OCI-LY7 (cell line): Measurements from ENCODE around the gene CCDC178. TPM values are rescaled to one million over a fixed set of nuclear protein-coding genes. Genes with fewer than 3 reads are reported as not detected.
A peak's percentile ranks its signal among the peaks of the same experiment; 100 is the strongest.

Source experiments
- BruUV-seq: library from RNA; stranded (reverse); fragments of 400-500 nt; replicated peaks from 2 replicates; lab custom pipeline; 2021; lab: Mats Ljungman, UMichigan
- CTCF ChIA-PET: fragments of 300-600 bp; sonication (Branson Sonifier 250); formaldehyde crosslinking; loops from one replicate; lab custom pipeline; 2022; ENCODE audit warnings: antibody characterized with exemption; ENCODE audit not compliant: unreplicated experiment; lab: Charles Lee
- POLR2A ChIA-PET: fragments of 300-600 bp; sonication (Branson Sonifier 250); formaldehyde crosslinking; loops from one replicate; lab custom pipeline; 2022; ENCODE audit warnings: antibody characterized with exemption; lab: Charles Lee
- DNase-seq: peaks from one replicate; pipeline ENCODE4 v3.0.0-alpha.2; 2015; ENCODE audit warnings: low spot score
- H2AFZ ChIP-seq: fragments of 200-600 bp; sonication (generic), shearing (Covaris generic); 2 replicates; pipeline ENCODE4 v1.6.1; 2014; ENCODE audit warnings: mild to moderate bottlenecking, antibody characterized with exemption, low read length, moderate library complexity
- H3K27ac ChIP-seq: fragments of 200-600 bp; sonication (generic); 2 replicates; pipeline ENCODE4 v1.5.1; 2014; ENCODE audit warnings: mixed run types, low read depth, mild to moderate bottlenecking, moderate library complexity, low read length, inconsistent platforms; ENCODE audit not compliant: poor library complexity, severe bottlenecking
- H3K36me3 ChIP-seq: fragments of 200-600 bp; sonication (generic); 2 replicates; pipeline ENCODE4 v1.6.1; 2014; ENCODE audit warnings: mild to moderate bottlenecking, antibody characterized with exemption, low read length, moderate library complexity, mixed read lengths; ENCODE audit not compliant: insufficient read depth
- H3K4me1 ChIP-seq: fragments of 200-600 bp; sonication (generic); 2 replicates; pipeline ENCODE4 v1.5.1; 2014; ENCODE audit warnings: mild to moderate bottlenecking, low read length; ENCODE audit not compliant: insufficient read depth, poor library complexity, severe bottlenecking
- H3K4me2 ChIP-seq: fragments of 200-600 bp; sonication (generic); 2 replicates; pipeline ENCODE4 v1.6.1; 2014; ENCODE audit warnings: mild to moderate bottlenecking, low read length
- H3K4me3 ChIP-seq: fragments of 200-600 bp; sonication (generic); 2 replicates; pipeline ENCODE4 v1.5.1; 2014; ENCODE audit warnings: mild to moderate bottlenecking, low read depth, low read length; ENCODE audit not compliant: poor library complexity, severe bottlenecking
- H3K79me2 ChIP-seq: fragments of 200-600 bp; sonication (generic); 2 replicates; pipeline ENCODE4 v1.6.1; 2016; ENCODE audit warnings: low read depth, mild to moderate bottlenecking, low read length, moderate library complexity, mixed read lengths; ENCODE audit not compliant: insufficient read depth
- H3K9me2 ChIP-seq: fragments of 200-600 bp; sonication (generic); 2 replicates; pipeline ENCODE4 v1.6.1; 2016; ENCODE audit warnings: mild to moderate bottlenecking, low read length, mixed read lengths; ENCODE audit not compliant: insufficient read depth
- H3K9me3 ChIP-seq: fragments of 200-600 bp; sonication (generic); 2 replicates; pipeline ENCODE4 v1.6.1; 2014; ENCODE audit warnings: mild to moderate bottlenecking, mixed run types, low read length, mixed read lengths
- H4K20me1 ChIP-seq: fragments of 200-600 bp; sonication (generic); 2 replicates; pipeline ENCODE4 v1.6.1; 2014; ENCODE audit warnings: mild to moderate bottlenecking, antibody characterized with exemption, low read length, moderate library complexity, mixed read lengths; ENCODE audit not compliant: insufficient read depth
- CTCF ChIP-seq: fragments of 200-600 bp; sonication (generic); conservative IDR thresholded peaks from 2 replicates; pipeline ENCODE4 v1.5.1; 2014; ENCODE audit warnings: mild to moderate bottlenecking, antibody characterized with exemption, low read length, moderate library complexity, mixed read lengths
- EZH2phosphoT487 ChIP-seq: fragments of 200-600 bp; sonication (generic); IDR thresholded peaks from 2 replicates; pipeline ENCODE4 v1.6.1; 2018; ENCODE audit warnings: low read depth, borderline replicate concordance, mild to moderate bottlenecking, mixed run types, antibody characterized with exemption, low read length, moderate library complexity, mixed read lengths
- intact Hi-C: fragments of 100-400 bp; cut with micrococcal nuclease; formaldehyde crosslinking; loops from one replicate; pipeline ENCODE4 v1.10.0; 2022; ENCODE audit not compliant: unreplicated experiment
- total RNA-seq, 2 experiments: library from RNA; depleted of rRNA in 1 of 2; stranded (reverse); fragments of >200 nt in 1 of 2; shearing (Covaris generic) in 1 of 2; gene quantifications; 2 replicates each; pipeline ENCODE4 v1.2.3, GENCODE V29; 2014 to 2022

The CCDC178 gene
- total RNA-seq, 2 experiments from 2014 or later = not detected

- no peaks in the 10 kb centered on the region for H3K36me3 ChIP-seq
- H3K79me2 ChIP-seq = no peaks in the 10 kb centered on the region
- ChIA-PET CTCF (no interaction called here), POLR2A (no interaction called here)
- H3K9me3 ChIP-seq = no peaks in the 10 kb centered on the region
- TF ChIP-seq CTCF (no peak), EZH2phosphoT487 (no peak)
- H3K4me2 ChIP-seq = no peak overlapping the region
- no peaks in the 10 kb centered on the region for H3K9me2 ChIP-seq
- BruUV-seq = no TSS peak
- no peaks in the 10 kb centered on the region for H4K20me1 ChIP-seq
- intact Hi-C loops = no loop called here
- H2AFZ ChIP-seq = peak overlapping the region; percentile 78; the same call in 1 of the 2 replicates
- peaks cover 31% of the 10 kb centered on the region for H3K4me1 ChIP-seq
- DNase-seq = no peak
- H3K27ac ChIP-seq = no peak overlapping the region
- no peak overlapping the region for H3K4me3 ChIP-seq
Measured at GRCh38 chr18:32906506-32907310, 533.8 kb downstream of the CCDC178 start.

GRCh38 chr18:32905651-32906050, 534.9 kb downstream of the CCDC178 start:
- Histone ChIP-seq H3K4me1 (peaks cover 27% of the 10 kb centered on the region), H3K36me3 (no peaks in the 10 kb centered on the region), H4K20me1 (no peaks in the 10 kb centered on the region), H3K27ac (no peak overlapping the region), H3K79me2 (no peaks in the 10 kb centered on the region), H3K4me2 (no peak overlapping the region), H3K9me3 (no peaks in the 10 kb centered on the region), H3K9me2 (no peaks in the 10 kb centered on the region), H2AFZ (no peak overlapping the region), H3K4me3 (no peak overlapping the region)
- TF ChIP-seq CTCF (no peak), EZH2phosphoT487 (no peak)
- BruUV-seq = no TSS peak
- ChIA-PET CTCF (no interaction called here), POLR2A (no interaction called here)
- intact Hi-C loops = no loop called here
- no peak for DNase-seq
